HG03432 (cell line): ENCODE data around the gene HIPK2.

ENCODE experiments used
- ATAC-seq: cut with Tn5 transposase; IDR thresholded peaks from one replicate; pipeline ENCODE4 v1.9.1; 2021; ENCODE audit warnings: mild to moderate bottlenecking, moderate library complexity; ENCODE audit not compliant: unreplicated experiment

HIPK2 gene

GRCh38 chr7:139777948-139778841 is at the start of gene HIPK2:
TSS of gene HIPK2 (minus strand) at chr7:139777998. CDS start at chr7:139777623, 375 bp downstream.
- ATAC-seq = peak; percentile 77

DNA sequence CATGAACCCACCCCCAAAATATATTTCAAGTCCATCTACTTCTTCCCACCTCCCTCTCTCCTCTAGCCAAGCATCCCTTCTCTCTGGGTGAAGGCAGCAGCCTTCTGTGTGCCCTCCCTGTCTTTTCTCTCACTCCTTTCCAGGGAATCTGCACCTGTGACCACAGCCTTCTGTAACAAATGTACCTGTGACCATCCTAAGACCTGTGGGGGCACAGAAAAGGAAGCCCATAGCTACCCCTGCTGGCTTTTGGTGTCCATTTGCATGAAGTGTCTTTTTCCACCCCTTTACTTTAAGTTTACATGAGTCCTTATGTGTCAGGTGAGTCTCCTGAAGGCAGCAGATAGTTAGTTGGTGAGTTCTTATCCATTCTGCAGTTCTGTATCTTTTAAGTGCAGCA is 49.2 kb upstream of the HIPK2 start:
- no peak for ATAC-seq

DNA sequence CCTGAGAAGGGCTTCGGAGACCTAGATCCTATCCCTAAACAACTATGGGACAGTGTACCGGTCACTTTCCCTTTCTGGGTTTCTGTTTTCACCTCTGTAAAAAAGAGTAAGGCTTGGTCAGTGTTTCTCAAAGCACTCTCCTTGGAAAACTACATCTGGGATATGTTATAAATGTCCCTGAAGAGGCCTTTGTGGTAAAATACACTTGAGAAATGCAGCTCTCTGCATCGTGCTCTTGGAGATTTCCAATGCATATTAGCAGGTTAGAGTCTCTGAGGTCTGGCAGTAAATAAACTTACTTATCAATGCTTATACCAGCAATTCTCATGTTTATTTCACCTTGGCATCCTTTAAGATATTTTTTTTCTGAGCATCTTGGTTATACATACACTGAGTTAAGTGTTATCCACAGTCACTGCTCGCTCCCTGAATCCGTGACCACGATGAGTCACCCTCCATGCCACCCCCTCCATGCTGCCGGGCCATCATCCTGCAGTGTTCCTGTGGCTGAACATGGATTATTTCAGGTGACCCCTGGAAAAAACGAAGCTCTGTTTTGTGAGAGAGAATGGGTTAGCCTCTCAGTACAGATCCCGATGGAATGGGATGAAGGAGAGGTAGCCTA is 48.0 kb upstream of the HIPK2 start:
- no peak for ATAC-seq

GRCh38 chr7:139823959-139824521 is 46.2 kb upstream of the HIPK2 start:
- ATAC-seq = no peak

DNA sequence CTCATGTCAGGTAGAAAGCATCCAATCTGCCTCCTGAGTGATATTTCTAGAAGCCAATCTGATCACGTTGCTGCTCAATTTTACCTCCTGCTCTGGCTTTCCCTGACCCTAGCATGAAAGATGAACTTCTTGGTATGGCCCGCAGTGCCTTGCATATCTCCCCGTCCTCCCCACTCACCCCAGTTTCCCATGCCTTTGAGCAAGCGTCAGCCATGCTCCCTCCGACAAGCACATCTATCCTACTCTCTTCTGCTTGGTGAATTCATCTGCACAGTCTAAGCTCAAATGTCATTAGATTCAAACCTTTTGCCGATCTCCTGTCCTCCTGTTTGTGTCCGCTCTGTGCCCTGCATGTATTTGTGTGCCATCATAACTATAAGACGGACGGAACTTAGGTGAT is 45.1 kb upstream of the HIPK2 start:
- ATAC-seq = no peak

GRCh38 chr7:139821349-139822105 is 43.7 kb upstream of the HIPK2 start:
- no peak for ATAC-seq

- no peak for ATAC-seq
Measured at GRCh38 chr7:139820089-139820488, 42.3 kb upstream of the HIPK2 start.

GRCh38 chr7:139817249-139817648 is 39.5 kb upstream of the HIPK2 start:
- no peak for ATAC-seq

GRCh38 chr7:139813689-139814088 is 35.9 kb upstream of the HIPK2 start:
- no peak for ATAC-seq

DNA sequence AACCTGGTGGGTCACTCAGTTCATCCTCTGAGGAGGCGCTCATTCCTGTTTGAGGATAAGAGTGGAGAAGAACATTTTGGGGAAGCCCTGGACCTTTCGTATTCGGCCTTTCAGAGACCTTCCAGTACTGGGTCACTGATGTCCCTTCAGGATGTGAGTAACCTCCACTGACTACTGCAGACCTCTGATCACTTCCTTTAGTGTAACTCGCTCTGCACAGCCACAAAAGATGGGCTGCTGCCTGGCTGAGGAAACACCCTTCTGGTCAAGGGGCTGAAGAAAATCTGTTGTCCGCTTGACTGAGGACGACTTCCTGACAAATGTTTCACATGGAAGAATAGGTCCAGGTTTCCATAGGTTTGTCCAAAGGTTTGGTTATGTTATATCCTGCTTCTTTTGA is 35.4 kb upstream of the HIPK2 start:
- ATAC-seq = no peak

DNA sequence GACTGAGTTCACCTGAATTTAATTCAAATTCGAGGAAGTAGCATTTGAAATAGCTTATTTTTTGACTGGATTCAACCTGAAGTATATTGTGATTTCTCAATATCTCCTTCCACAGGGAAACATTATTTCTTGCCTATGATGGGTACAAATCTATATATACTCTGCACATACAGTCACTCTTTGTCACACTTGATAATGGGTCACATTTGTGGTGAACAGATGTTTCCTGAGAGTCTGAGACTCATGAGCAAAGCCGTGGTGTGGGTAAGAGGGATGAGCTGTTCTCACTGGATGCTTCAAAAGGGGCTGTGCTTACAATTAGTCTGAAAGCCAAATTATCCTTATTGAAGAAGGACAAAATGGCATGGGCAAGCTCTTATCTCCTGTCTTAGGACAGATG is 33.3 kb upstream of the HIPK2 start:
- no peak for ATAC-seq

DNA sequence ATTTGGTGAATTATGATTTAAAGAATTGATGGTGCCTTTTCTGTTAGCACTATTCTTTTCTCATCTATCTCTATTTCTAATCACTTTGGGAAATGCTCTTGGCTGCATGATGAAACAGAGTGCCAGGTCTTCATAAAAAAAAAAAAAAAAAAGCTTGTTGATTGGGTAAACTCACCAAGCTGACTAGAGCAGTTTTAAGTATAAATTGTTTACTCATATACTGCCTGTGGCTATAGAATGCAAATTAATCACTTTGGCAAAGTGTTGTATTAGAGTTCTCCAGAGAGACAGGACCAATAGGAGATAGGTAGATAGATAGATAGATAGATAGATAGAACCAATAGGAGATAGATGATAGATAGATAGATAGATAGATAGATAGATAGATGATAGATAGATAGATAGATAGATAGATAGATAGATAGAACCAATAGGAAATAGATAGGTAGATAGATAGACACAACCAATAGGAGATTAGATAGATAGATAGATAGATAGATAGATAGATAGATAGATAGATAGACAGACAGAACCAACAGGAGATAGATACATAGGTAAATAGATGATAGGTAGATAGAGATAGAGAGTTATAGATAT is 31.1 kb upstream of the HIPK2 start:
- no peak for ATAC-seq

GRCh38 chr7:139808427-139808826 is 30.6 kb upstream of the HIPK2 start:
- no peak for ATAC-seq

DNA sequence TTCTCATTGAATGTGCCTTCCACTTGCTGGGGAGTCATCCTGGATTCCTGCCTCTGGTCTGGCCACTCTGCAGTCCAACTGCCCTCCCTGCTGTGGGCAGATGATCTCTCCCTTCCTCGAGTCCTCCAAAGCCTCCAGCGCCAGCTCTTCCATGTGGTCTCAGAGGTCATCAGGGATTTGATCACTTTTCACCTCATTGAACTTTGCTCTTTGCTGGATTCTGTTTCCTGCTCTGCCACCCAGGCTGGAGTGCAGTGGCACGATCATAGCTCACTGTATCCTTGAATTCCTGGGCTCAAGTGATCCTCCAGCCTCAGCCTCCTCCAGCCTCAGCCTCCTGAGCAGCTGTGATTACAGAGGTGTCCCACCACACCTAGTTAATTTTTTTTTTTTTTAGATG is 29.2 kb upstream of the HIPK2 start:
- ATAC-seq = no peak

DNA sequence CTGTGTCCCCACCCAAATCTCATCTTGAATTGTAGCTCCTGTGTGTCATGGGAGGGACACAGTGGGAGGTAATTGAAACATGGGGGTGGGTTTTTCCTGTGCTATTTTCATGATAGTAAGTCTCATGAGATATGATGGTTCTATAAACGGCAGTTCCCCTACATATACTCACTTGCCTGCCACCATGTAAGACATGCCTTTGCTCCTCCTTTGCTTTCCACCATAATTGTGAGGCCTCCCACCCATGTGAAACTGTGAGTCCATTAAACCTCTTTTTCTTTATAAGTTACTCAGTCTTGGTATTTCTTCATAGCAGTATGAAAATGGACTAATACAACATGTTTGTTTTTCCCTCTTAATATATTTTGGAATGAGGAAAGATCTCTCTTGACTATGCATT is 26.8 kb upstream of the HIPK2 start:
- no peak for ATAC-seq

- ATAC-seq = peak; percentile 47
Measured at GRCh38 chr7:139799586-139799985, 21.8 kb upstream of the HIPK2 start.

DNA sequence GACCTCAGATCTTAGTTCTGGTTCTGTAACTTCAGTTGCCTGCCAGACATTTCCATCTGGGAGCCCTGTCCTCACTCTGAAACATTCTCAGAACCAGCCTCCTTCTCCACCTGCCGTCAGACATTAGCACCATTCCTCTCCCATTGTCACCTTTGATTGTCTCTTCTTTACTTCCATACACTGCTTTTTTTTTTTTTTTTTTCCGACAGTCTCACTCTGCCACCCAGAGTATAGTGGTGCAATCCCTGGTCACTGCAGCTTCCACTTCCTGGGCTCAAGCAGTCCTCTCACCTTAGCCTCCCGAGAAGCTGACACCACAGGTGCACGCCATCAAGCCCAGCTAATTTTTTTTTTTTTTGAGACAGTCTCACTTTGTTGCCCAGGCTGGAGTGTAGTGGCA is 21.1 kb upstream of the HIPK2 start:
- ATAC-seq = no peak

DNA sequence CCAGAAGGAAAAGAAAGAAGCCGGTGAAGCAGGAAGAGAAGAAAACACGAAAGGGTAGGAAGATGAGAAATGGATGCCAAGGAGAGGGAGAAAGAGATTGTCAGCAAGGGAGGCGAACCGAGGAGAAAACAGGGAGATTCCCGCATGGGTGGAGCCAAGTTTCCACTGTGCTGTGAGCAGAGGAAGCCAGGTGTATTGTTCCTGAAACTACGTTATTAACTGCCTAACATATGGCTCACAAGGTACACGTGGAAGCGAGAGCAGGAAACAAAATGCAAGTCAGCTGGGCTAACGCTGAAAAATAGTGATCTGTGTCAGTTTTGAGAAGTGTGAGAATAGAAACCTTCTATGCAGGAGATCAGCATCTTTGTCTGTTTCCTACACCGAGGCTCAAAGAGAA is 20.4 kb upstream of the HIPK2 start:
- no peak for ATAC-seq

DNA sequence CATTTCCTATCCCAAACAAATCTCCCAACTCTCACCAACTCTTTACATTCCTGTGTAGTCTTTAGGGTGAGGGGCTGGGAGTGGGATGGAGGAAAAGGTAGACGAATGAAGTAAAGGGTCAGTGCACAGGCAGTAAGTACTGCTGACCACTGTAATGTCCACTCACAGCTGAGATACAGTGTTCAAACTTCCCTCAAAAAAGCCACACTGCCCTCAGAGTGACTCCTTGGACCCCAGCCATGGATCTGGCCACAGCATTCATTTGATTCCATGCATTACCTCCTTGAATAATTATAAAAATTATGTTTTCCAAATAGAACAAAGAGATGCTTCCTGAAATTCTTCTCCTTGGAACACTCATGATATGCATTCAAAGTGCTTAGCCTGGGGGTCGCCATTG is 19.8 kb upstream of the HIPK2 start:
- ATAC-seq = no peak

DNA sequence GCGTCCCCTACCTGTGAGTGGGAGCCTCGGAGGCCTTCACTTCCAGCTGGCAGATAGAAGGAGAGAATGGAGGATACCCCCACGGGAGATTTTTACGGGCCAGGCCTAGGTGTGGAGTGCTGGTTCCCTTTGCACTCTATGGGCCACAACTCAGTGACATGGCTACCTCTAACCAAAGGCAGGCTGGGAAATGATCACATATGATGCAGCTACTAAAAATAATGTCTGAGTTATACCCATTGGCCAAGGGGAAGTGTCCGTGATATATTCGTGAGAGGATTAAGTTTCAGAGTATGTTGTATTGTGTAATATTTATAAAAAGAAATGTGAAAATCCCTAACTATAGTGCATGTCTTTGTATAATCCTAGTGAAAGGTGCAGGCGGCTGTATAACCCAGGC is 13.5 kb upstream of the HIPK2 start:
- ATAC-seq = no peak

- no peak for ATAC-seq
Measured at GRCh38 chr7:139784648-139785047, 6.8 kb upstream of the HIPK2 start.
